Measurements from ENCODE around the gene CENPH.

Gene CENPH

GRCh38 chr5:69257577-69257976 is 68.2 kb downstream of the CENPH start:
- no peak overlapping the region for H3K4me3 ChIP-seq (ENCODE audit: low read depth, low read length)
- no peak for TF ChIP-seq CTCF (IDR thresholded peaks at IDR 0.05; ENCODE audit: borderline replicate concordance, insufficient read depth, low read depth, low read length)

Data from GM12875 (cell line).